ENCODE results near the gene IFFO2. TPM values are rescaled to one million over a fixed set of nuclear protein-coding genes. Genes with fewer than 3 reads are reported as not detected.

Gene IFFO2
- total and polyA plus RNA-seq, 2 of the 8 experiments (the other 6 are each of a cell fraction or from before 2014, with no cell fraction given) = 6.6 to 10.4 TPM

GRCh38 chr1:18954270-18955071 lies 2.0 kb downstream of the IFFO2 start (continued):
- TF ChIP-seq, protein P1, sequence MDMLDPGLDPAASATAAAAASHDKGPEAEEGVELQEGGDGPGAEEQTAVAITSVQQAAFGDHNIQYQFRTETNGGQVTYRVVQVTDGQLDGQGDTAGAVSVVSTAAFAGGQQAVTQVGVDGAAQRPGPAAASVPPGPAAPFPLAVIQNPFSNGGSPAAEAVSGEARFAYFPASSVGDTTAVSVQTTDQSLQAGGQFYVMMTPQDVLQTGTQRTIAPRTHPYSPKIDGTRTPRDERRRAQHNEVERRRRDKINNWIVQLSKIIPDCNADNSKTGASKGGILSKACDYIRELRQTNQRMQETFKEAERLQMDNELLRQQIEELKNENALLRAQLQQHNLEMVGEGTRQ (IDR thresholded peaks at IDR 0.05; ENCODE audit: low read length) = no peak
- no peak for TF ChIP-seq POU5F1 (IDR thresholded peaks at IDR 0.05; ENCODE audit: low read depth, low read length)
- no peak for TF ChIP-seq TAF7 (optimal IDR thresholded peaks at IDR 0.05; ENCODE audit: borderline replicate concordance, low read depth, low read length)
- TF ChIP-seq KDM1A (IDR thresholded peaks at IDR 0.05; ENCODE audit: borderline replicate concordance, low read length) = no peak
- no peak for TF ChIP-seq JUN (IDR thresholded peaks at IDR 0.05; ENCODE audit: low read depth, low read length)
